PC-3 (cell line): ENCODE measurements around the gene HRC.

ENCODE experiments used
- EZH2phosphoT487 ChIP-seq: fragments of 300-600 bp; sonication (generic); IDR thresholded peaks from 2 replicates; pipeline ENCODE4 v1.6.1; 2018; ENCODE audit warnings: mild to moderate bottlenecking, antibody characterized with exemption, low read length, borderline replicate concordance
- TF ChIP-seq, protein P1 (sequence below): fragments of 300-600 bp; sonication (generic); conservative IDR thresholded peaks from 2 replicates; pipeline ENCODE4 v1.5.1; 2017; ENCODE audit warnings: antibody characterized with exemption, low read depth, mild to moderate bottlenecking, low read length

DNA sequence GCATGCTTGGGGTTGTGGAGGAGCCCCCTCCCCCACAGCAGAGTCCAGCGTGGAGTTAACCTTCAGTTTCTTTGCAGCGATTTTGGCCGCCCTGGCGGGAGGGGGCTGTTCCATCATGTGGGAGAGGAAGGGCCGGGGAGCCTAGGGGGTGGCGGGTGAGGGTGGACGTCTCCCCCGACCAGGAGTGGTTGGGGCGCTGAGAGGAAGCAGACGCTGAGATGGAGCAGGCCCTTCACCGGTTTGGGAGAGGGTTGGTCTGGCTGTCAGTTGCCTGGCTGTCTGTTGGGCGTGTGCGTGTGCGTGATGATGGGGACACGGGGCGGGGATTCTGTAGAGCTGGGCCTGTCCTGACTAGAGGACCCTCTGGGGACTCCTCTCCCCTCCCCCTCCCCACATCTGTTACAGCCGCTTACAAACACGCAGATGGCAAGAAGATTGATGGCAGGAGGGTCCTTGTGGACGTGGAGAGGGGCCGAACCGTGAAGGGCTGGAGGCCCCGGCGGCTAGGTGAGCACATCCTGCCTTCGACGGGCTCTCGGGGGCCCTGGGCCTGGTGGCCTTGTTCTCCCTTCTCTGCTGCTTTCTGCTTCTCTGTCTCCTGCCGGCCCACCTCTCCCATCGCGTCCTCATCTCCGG is 50.8 kb downstream of the HRC start:
- TF ChIP-seq, protein P1, sequence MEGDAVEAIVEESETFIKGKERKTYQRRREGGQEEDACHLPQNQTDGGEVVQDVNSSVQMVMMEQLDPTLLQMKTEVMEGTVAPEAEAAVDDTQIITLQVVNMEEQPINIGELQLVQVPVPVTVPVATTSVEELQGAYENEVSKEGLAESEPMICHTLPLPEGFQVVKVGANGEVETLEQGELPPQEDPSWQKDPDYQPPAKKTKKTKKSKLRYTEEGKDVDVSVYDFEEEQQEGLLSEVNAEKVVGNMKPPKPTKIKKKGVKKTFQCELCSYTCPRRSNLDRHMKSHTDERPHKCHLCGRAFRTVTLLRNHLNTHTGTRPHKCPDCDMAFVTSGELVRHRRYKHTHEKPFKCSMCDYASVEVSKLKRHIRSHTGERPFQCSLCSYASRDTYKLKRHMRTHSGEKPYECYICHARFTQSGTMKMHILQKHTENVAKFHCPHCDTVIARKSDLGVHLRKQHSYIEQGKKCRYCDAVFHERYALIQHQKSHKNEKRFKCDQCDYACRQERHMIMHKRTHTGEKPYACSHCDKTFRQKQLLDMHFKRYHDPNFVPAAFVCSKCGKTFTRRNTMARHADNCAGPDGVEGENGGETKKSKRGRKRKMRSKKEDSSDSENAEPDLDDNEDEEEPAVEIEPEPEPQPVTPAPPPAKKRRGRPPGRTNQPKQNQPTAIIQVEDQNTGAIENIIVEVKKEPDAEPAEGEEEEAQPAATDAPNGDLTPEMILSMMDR: no peak
- TF ChIP-seq EZH2phosphoT487: no peak
